ENCODE measurements around the gene ADNP. TPM values are rescaled to one million over a fixed set of nuclear protein-coding genes. Genes with fewer than 3 reads are reported as not detected.

The ADNP gene
- total and polyA plus RNA-seq, 3 experiments from 2014 or later = 11.9 to 78.6 (median 78.1) TPM

DNA sequence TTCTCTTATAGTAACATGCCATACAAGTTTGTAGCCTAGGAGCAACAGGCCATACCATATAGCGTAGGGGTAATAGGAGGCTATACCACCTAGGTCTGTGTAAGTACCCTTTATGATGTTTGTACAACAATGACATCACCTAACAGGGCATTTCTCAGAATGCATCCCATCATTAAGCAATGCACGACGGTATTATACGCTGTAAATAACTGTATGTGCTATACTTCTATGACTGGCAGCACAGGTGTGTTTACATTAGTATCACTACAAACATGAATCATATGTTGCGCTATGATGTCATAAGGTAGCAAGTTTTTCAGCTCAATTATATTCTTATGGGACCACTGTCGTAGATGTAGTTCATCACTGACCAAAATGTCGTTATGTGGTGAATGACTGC, 31.0 kb downstream of the ADNP start:
- Histone ChIP-seq H3K27me3 (ENCODE audit: insufficient read depth, low read length, poor library complexity, severe bottlenecking) (no peaks in the 10 kb centered on the region), H3K27ac (ENCODE audit: low read depth, low read length) (no peak overlapping the region), H3K4me1 (ENCODE audit: insufficient read depth, low read length) (peaks cover 20% of the 10 kb centered on the region), H3K36me3 (ENCODE audit: insufficient read depth, low read length) (peaks cover 34% of the 10 kb centered on the region), H3K9me3 (ENCODE audit: low read length) (no peaks in the 10 kb centered on the region), H3K4me3 (ENCODE audit: low read length) (no peak overlapping the region)
- peaks cover 4 to 73% (median 16%) of the 10 kb centered on the region in 3 donors for H3K36me3 Mint-ChIP-seq
- DNase-seq = no peak
- H3K27ac Mint-ChIP-seq = no peak overlapping the region
- ChIA-PET CTCF (interaction anchor here (0.7 to 2.0 kb wide), 6 partner anchors 10 to 144 kb away, joined by 3 to 6 read pairs (median 4); partner anchors contain the start of gene BCAS4), POLR2A (no interaction called here)
- peaks cover 35 to 46% (median 44%) of the 10 kb centered on the region in 3 donors for H3K4me1 Mint-ChIP-seq
- no peak overlapping the region for H3K4me3 Mint-ChIP-seq
- no peaks in the 10 kb centered on the region for H3K27me3 Mint-ChIP-seq
- H3K9me3 Mint-ChIP-seq = no peaks in the 10 kb centered on the region

DNA sequence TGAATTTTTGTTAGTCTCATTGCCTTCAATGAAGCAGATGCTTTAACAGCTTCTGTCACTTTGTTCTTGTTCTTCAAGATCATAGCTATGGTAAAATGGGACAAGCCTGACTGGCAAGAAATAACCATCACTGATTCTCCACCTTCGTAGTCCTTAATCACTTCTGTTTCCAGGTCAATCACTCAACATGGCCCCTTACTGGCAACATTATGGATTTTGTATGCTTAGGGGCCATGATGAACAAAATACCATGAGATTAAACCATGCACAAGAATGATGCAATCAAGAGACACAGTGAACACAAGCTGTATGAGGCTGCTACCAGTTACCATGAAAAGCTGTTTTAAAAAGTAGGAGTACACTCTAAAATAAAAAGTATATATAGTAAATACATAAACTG, 32.8 kb downstream of the ADNP start:
- Histone ChIP-seq H3K36me3 (ENCODE audit: insufficient read depth, low read length) (peaks cover 46% of the 10 kb centered on the region), H3K4me1 (ENCODE audit: insufficient read depth, low read length) (peaks cover 3% of the 10 kb centered on the region), H3K4me3 (ENCODE audit: low read length) (no peak overlapping the region), H3K27me3 (ENCODE audit: insufficient read depth, low read length, poor library complexity, severe bottlenecking) (no peaks in the 10 kb centered on the region), H3K9me3 (ENCODE audit: low read length) (no peaks in the 10 kb centered on the region), H3K27ac (ENCODE audit: low read depth, low read length) (no peak overlapping the region)
- Mint-ChIP-seq H3K36me3 (peaks cover 4 to 81% (median 21%) of the 10 kb centered on the region in 3 donors), H3K27ac (no peak overlapping the region), H3K4me1 (peaks cover 19 to 29% (median 28%) of the 10 kb centered on the region in 3 donors), H3K27me3 (no peaks in the 10 kb centered on the region), H3K9me3 (no peaks in the 10 kb centered on the region), H3K4me3 (no peak overlapping the region)
- ChIA-PET POLR2A (no interaction called here), CTCF (interaction anchor here (1.0 kb wide), 1 partner anchor 11 kb away, joined by 4 read pairs; no protein-coding TSS in a partner anchor)
- no peak for DNase-seq

DNA sequence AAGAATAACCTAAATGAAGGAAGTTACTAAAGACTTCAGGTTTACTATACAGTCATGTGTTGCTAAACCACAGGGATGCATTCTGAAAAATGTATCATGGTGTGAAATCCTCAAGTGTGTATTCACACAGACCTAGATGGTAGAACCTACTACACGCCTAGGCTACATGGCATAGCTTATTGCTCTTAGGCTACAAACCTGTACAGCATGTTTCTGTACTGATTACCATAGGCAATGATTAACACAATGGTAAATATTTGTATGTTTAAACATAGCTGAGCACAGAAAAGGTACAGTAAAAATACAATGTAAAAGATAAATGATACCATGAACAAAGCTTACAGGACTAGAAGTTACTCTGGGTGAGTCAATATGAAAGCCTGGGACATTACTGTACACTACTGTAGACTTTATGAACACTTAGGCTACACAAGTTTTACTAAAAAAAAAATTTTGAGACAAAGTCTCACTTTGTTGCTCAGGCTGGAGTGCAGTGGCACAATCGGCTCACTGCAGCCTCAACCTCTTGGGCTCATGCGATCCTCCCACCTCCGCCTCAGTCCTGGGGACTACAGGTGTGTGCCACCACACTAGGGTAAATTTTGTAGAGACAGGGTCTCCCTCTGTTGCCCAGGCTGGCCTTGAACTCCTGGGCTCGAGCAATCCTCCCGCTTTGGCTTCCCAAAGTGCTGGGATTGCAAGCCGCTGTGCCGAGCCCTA, 36.0 kb downstream of the ADNP start:
- H3K27ac ChIP-seq (ENCODE audit: low read depth, low read length) = no peak overlapping the region
- Mint-ChIP-seq H3K27ac (peak overlapping the region in 1 of 8 donors; percentile 47), H3K4me3 (no peak overlapping the region), H3K36me3 (peaks cover 11 to 80% (median 23%) of the 10 kb centered on the region in 3 donors), H3K27me3 (no peaks in the 10 kb centered on the region), H3K4me1 (peaks cover 6 to 29% (median 10%) of the 10 kb centered on the region in 3 donors), H3K9me3 (no peaks in the 10 kb centered on the region)
- no peaks in the 10 kb centered on the region for H3K4me1 ChIP-seq (ENCODE audit: insufficient read depth, low read length)
- H3K27me3 ChIP-seq (ENCODE audit: insufficient read depth, low read length, poor library complexity, severe bottlenecking) = no peaks in the 10 kb centered on the region
- no peaks in the 10 kb centered on the region for H3K9me3 ChIP-seq (ENCODE audit: low read length)
- ChIA-PET POLR2A (no interaction called here), CTCF (interaction anchor here (1.3 to 1.9 kb wide), 5 partner anchors 12 to 105 kb away, joined by 3 to 7 read pairs (median 4); partner anchors contain the start of gene BCAS4)
- H3K4me3 ChIP-seq (ENCODE audit: low read length) = no peak overlapping the region
- H3K36me3 ChIP-seq (ENCODE audit: insufficient read depth, low read length) = peaks cover 63% of the 10 kb centered on the region
- no peak for DNase-seq

DNA sequence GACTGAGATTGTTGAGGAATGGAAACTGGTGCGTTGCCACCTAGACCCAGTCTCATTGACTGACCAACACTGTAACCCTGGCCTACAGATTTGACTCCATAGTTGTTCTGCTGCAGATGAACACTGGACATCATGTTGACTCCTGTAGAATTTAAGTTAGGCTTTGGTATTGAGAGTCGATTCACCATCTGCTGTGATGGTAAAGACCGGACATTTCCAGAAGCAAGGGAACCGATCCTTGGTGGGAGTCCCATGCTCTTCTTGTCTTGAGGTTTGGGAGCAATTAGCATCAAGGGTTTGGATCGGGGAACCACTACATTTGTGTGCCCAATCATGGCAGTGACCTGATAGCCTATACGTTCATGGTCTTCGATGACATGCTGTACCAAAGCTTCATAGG, 37.6 kb downstream of the ADNP start:
- Histone ChIP-seq H3K9me3 (ENCODE audit: low read length) (no peaks in the 10 kb centered on the region), H3K27ac (ENCODE audit: low read depth, low read length) (no peak overlapping the region), H3K4me3 (ENCODE audit: low read length) (no peak overlapping the region), H3K4me1 (ENCODE audit: insufficient read depth, low read length) (no peaks in the 10 kb centered on the region), H3K36me3 (ENCODE audit: insufficient read depth, low read length) (peaks cover 68% of the 10 kb centered on the region), H3K27me3 (ENCODE audit: insufficient read depth, low read length, poor library complexity, severe bottlenecking) (no peaks in the 10 kb centered on the region)
- peaks cover 11 to 83% (median 24%) of the 10 kb centered on the region in 3 donors for H3K36me3 Mint-ChIP-seq
- peaks cover 6 to 35% (median 10%) of the 10 kb centered on the region in 3 donors for H3K4me1 Mint-ChIP-seq
- no peaks in the 10 kb centered on the region for H3K27me3 Mint-ChIP-seq
- ChIA-PET CTCF (no interaction called here), POLR2A (no interaction called here)
- no peaks in the 10 kb centered on the region for H3K9me3 Mint-ChIP-seq
- no peak for DNase-seq
- peak overlapping the region in 4 of 8 donors; percentile 11 to 35 (median 14) for H3K27ac Mint-ChIP-seq
- H3K4me3 Mint-ChIP-seq = no peak overlapping the region

DNA sequence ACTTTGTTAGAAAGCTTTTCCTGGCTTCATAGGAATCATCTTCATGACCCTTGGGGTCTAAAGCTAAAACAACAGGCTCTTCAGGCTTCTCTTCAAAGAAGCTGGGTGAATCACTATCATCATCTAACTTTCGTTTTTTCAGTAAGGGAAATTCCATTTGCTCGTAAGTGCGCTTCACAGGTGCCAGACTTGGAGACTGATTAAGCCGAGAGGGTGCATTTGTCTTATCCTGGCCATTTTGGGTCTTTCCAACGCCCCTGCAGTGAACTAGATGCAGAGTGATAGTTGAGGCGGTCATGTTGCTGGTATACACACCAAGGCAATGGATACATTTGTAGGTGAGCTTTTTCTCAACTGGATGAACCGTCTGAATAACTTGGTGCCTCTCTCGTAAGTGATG, 38.8 kb downstream of the ADNP start:
- no peak for DNase-seq
- Mint-ChIP-seq H3K4me1 (peaks cover 5 to 34% (median 6%) of the 10 kb centered on the region in 3 donors), H3K27me3 (no peaks in the 10 kb centered on the region), H3K27ac (peak overlapping the region in 6 of 8 donors; percentile 11 to 91 (median 64)), H3K9me3 (no peaks in the 10 kb centered on the region), H3K36me3 (peaks cover 6 to 83% (median 20%) of the 10 kb centered on the region in 3 donors), H3K4me3 (no peak overlapping the region)
- no peaks in the 10 kb centered on the region for H3K9me3 ChIP-seq (ENCODE audit: low read length)
- no peaks in the 10 kb centered on the region for H3K27me3 ChIP-seq (ENCODE audit: insufficient read depth, low read length, poor library complexity, severe bottlenecking)
- H3K4me3 ChIP-seq (ENCODE audit: low read length) = no peak overlapping the region
- H3K27ac ChIP-seq (ENCODE audit: low read depth, low read length) = no peak overlapping the region
- peaks cover 62% of the 10 kb centered on the region for H3K36me3 ChIP-seq (ENCODE audit: insufficient read depth, low read length)
- ChIA-PET CTCF (interaction anchor here (2.2 kb wide), 1 partner anchor 98 kb away, joined by 7 read pairs; the partner anchor contains the start of gene BCAS4), POLR2A (no interaction called here)
- H3K4me1 ChIP-seq (ENCODE audit: insufficient read depth, low read length) = no peaks in the 10 kb centered on the region

DNA sequence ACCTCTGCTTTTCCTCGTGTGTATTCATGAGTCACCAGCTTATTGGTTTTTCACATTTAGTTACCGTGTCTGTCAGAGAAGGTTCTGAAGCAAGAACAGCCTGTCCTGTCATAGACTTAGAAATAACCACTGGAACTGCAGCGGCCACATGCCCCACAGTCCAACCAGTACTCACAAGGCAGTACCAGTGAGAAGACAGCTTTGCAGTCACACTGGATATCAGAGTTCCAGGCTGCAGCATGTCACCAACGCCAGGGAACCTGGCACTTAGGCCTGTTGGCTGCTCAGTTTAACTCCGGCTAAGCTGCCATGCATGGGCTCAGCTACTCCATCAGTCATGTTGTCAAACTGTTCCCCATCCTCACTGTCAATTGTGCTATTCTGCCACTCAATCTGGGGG, 40.1 kb downstream of the ADNP start:
- no peak for DNase-seq
- no peak overlapping the region for H3K4me3 ChIP-seq (ENCODE audit: low read length)
- H3K27ac ChIP-seq (ENCODE audit: low read depth, low read length) = no peak overlapping the region
- no peaks in the 10 kb centered on the region for H3K4me1 ChIP-seq (ENCODE audit: insufficient read depth, low read length)
- H3K27me3 Mint-ChIP-seq = no peaks in the 10 kb centered on the region
- no peaks in the 10 kb centered on the region for H3K27me3 ChIP-seq (ENCODE audit: insufficient read depth, low read length, poor library complexity, severe bottlenecking)
- peaks cover 60% of the 10 kb centered on the region for H3K36me3 ChIP-seq (ENCODE audit: insufficient read depth, low read length)
- no peak overlapping the region for H3K4me3 Mint-ChIP-seq
- peaks cover 6 to 77% (median 17%) of the 10 kb centered on the region in 3 donors for H3K36me3 Mint-ChIP-seq
- H3K4me1 Mint-ChIP-seq = peaks cover 4 to 31% (median 5%) of the 10 kb centered on the region in 3 donors
- H3K9me3 ChIP-seq (ENCODE audit: low read length) = no peaks in the 10 kb centered on the region
- POLR2A ChIA-PET = no interaction called here
- H3K9me3 Mint-ChIP-seq = no peaks in the 10 kb centered on the region
- CTCF ChIA-PET = interaction anchor here (0.8 to 2.2 kb wide), 3 partner anchors 18 to 97 kb away, joined by 3 to 7 read pairs (median 4); partner anchors contain the start of gene BCAS4
- peak overlapping the region in 4 of 8 donors; percentile 15 to 46 (median 31) for H3K27ac Mint-ChIP-seq

DNA sequence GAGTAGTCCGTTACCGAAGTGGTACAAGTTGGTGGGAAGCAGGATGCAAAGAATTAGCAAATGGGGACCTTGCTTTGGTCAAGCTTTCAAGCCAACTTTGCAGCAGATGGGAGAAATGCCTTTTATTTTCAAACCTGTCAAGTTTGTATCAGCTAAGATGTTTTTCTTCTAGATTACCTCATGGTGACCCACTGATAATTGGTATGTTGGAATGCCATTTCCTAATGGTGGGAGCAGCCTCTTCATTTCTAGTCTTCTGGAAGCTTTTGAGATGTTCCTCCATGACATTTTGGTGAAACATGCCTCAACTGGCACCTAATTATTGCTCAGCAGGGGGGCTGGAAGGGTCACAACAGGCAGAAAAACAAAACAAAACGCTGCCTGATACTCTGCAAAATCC, 43.7 kb downstream of the ADNP start:
- peaks cover 6 to 61% (median 7%) of the 10 kb centered on the region in 3 donors for H3K36me3 Mint-ChIP-seq
- POLR2A ChIA-PET = no interaction called here
- peaks cover 5 to 35% (median 5%) of the 10 kb centered on the region in 3 donors for H3K4me1 Mint-ChIP-seq
- no peak overlapping the region for H3K4me3 Mint-ChIP-seq
- no peak overlapping the region for H3K4me3 ChIP-seq (ENCODE audit: low read length)
- peaks cover 37% of the 10 kb centered on the region for H3K36me3 ChIP-seq (ENCODE audit: insufficient read depth, low read length)
- H3K4me1 ChIP-seq (ENCODE audit: insufficient read depth, low read length) = no peaks in the 10 kb centered on the region
- no peaks in the 10 kb centered on the region for H3K9me3 ChIP-seq (ENCODE audit: low read length)
- peak overlapping the region in 2 of 8 donors; percentile 47 to 58 for H3K27ac Mint-ChIP-seq
- H3K27me3 Mint-ChIP-seq = no peaks in the 10 kb centered on the region
- no peak for DNase-seq
- H3K27ac ChIP-seq (ENCODE audit: low read depth, low read length) = no peak overlapping the region
- CTCF ChIA-PET = interaction anchor here (0.9 to 1.7 kb wide), 2 partner anchors 13 to 42 kb away, joined by 3 read pairs; no protein-coding TSS in a partner anchor
- no peaks in the 10 kb centered on the region for H3K27me3 ChIP-seq (ENCODE audit: insufficient read depth, low read length, poor library complexity, severe bottlenecking)
- no peaks in the 10 kb centered on the region for H3K9me3 Mint-ChIP-seq

DNA sequence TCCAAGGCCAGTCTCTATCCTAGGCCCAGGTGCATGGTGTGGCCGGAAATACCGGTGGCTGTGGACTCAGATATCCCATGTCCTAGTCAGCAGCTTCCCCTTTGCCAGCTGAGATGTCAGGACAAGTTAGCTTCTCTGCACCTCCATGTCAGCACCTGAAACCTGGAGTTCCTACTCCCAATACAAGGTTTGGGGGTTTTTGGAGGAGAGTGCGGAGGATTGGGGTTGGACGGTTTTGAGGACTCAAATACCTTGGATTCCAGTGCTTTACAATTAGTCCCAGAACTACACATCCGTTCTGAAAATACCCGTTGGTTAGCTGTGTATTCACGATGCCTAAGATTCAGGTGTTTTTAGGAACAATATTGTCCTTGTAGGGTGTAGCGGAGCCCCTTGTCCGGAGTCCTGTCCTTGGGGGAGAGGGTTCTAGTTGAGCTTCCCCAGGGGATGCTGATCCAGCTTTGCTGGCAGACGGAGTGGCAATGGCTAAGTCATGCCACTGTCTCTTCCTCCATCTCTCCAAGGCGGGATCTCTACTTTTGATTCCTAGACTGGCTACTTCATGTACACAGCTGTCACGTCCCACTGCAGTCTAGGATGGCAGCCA, 45.0 kb downstream of the ADNP start:
- Histone ChIP-seq H3K9me3 (ENCODE audit: low read length) (no peaks in the 10 kb centered on the region), H3K4me1 (ENCODE audit: insufficient read depth, low read length) (no peaks in the 10 kb centered on the region), H3K4me3 (ENCODE audit: low read length) (no peak overlapping the region), H3K36me3 (ENCODE audit: insufficient read depth, low read length) (peaks cover 24% of the 10 kb centered on the region), H3K27me3 (ENCODE audit: insufficient read depth, low read length, poor library complexity, severe bottlenecking) (no peaks in the 10 kb centered on the region), H3K27ac (ENCODE audit: low read depth, low read length) (no peak overlapping the region)
- no peaks in the 10 kb centered on the region for H3K27me3 Mint-ChIP-seq
- H3K27ac Mint-ChIP-seq = no peak overlapping the region
- no peak overlapping the region for H3K4me3 Mint-ChIP-seq
- ChIA-PET POLR2A (no interaction called here), CTCF (no interaction called here)
- H3K9me3 Mint-ChIP-seq = no peaks in the 10 kb centered on the region
- H3K36me3 Mint-ChIP-seq = peaks cover 0 to 49% (median 5%) of the 10 kb centered on the region in 3 donors
- no peak for DNase-seq
- peaks cover 0 to 25% (median 2%) of the 10 kb centered on the region in 3 donors for H3K4me1 Mint-ChIP-seq
